ENCODE data around the gene PIAS4.

- TF ChIP-seq CTCF (IDR thresholded peaks at IDR 0.05; ENCODE audit: borderline replicate concordance, extremely low read depth, low read length, poor library complexity, severe bottlenecking) (no peak), EZH2 (IDR thresholded peaks at IDR 0.05; ENCODE audit: borderline replicate concordance, low read depth, low read length, severe bottlenecking) (no peak)
Observed at GRCh38 chr19:4052993-4053422, 45.5 kb downstream of the PIAS4 start.
